ENCODE results near the gene ZSCAN18. TPM values are rescaled to one million over a fixed set of nuclear protein-coding genes. Genes with fewer than 3 reads are reported as not detected.

The ZSCAN18 gene
- total and polyA plus RNA-seq, 3 donors from 2014 or later = 95.1 to 169 (median 150) TPM

GRCh38 chr19:58108546-58108817, 10.5 kb upstream of the ZSCAN18 start:
- TF ChIP-seq POLR2A (IDR thresholded peaks at IDR 0.05) = no peak
- no peak for TF ChIP-seq CTCF (IDR thresholded peaks at IDR 0.05)
- DNase-seq = no peak
- no peaks in the 10 kb centered on the region for H3K27me3 ChIP-seq
- no peak overlapping the region for H3K4me3 ChIP-seq
- H3K9me3 ChIP-seq = no peaks in the 10 kb centered on the region
- no peaks in the 10 kb centered on the region for H3K36me3 ChIP-seq (ENCODE audit: low read depth, missing control alignments)
- intact Hi-C loops (cut with DNase I; ENCODE audit: low total_unique reads) = no loop called here
- no peak overlapping the region for H3K27ac ChIP-seq
- no peaks in the 10 kb centered on the region for H3K4me1 ChIP-seq
- WGBS, 2 donors = 90 to 97% methylated on average over 3 of the region's 3 CpGs

- intact Hi-C loops (cut with DNase I; ENCODE audit: low total_unique reads) = no loop called here
- H3K27ac ChIP-seq = no peak overlapping the region
- no peaks in the 10 kb centered on the region for H3K9me3 ChIP-seq
- no peak for TF ChIP-seq POLR2A (IDR thresholded peaks at IDR 0.05)
- no peak overlapping the region for H3K4me3 ChIP-seq
- no peaks in the 10 kb centered on the region for H3K36me3 ChIP-seq (ENCODE audit: low read depth, missing control alignments)
- no peaks in the 10 kb centered on the region for H3K27me3 ChIP-seq
- 86 to 89% methylated on average over 7 of the region's 7 CpGs for WGBS, 2 donors
- DNase-seq = no peak
- H3K4me1 ChIP-seq = no peaks in the 10 kb centered on the region
Measured at GRCh38 chr19:58107778-58108545, 9.9 kb upstream of the ZSCAN18 start.

GRCh38 chr19:58098682-58098998, 609 bp upstream of the ZSCAN18 start:
- DNase-seq = no peak
- intact Hi-C loops (cut with DNase I; ENCODE audit: low total_unique reads) = no loop called here
- Histone ChIP-seq H3K4me1 (peaks cover 13% of the 10 kb centered on the region), H3K27me3 (no peaks in the 10 kb centered on the region), H3K9me3 (no peaks in the 10 kb centered on the region), H3K4me3 (peak overlapping the region; percentile 82 to 93), H3K27ac (peak overlapping the region; percentile 80 to 81), H3K36me3 (ENCODE audit: low read depth, missing control alignments) (no peaks in the 10 kb centered on the region)
- TF ChIP-seq CTCF (IDR thresholded peaks at IDR 0.05) (no peak), POLR2A (IDR thresholded peaks at IDR 0.05) (no peak)
- 8 to 17% methylated on average over 2 of the region's 2 CpGs for WGBS, 2 donors

GRCh38 chr19:58097349-58097748, 682 bp downstream of the ZSCAN18 start:
- TF ChIP-seq POLR2A (IDR thresholded peaks at IDR 0.05) (no peak), CTCF (IDR thresholded peaks at IDR 0.05) (no peak)
- H3K4me3 ChIP-seq = peak overlapping the region; percentile 82 to 93
- H3K9me3 ChIP-seq = no peaks in the 10 kb centered on the region
- WGBS, 2 donors = 24 to 45% methylated on average over 8 of the region's 8 CpGs
- no peak for DNase-seq
- no peaks in the 10 kb centered on the region for H3K36me3 ChIP-seq (ENCODE audit: low read depth, missing control alignments)
- no peaks in the 10 kb centered on the region for H3K27me3 ChIP-seq
- intact Hi-C loops (cut with DNase I; ENCODE audit: low total_unique reads) = no loop called here
- H3K4me1 ChIP-seq = peaks cover 13% of the 10 kb centered on the region
- peak overlapping the region in 1 of 2 donors; percentile 81 for H3K27ac ChIP-seq

GRCh38 chr19:58096884-58097283, 1.1 kb downstream of the ZSCAN18 start:
- peaks cover 13% of the 10 kb centered on the region for H3K4me1 ChIP-seq
- no peaks in the 10 kb centered on the region for H3K27me3 ChIP-seq
- no peaks in the 10 kb centered on the region for H3K9me3 ChIP-seq
- no peak for DNase-seq
- H3K4me3 ChIP-seq = peak overlapping the region in 1 of 2 donors; percentile 93
- 66 to 72% methylated on average over 13 of the region's 13 CpGs for WGBS, 2 donors
- no peaks in the 10 kb centered on the region for H3K36me3 ChIP-seq (ENCODE audit: low read depth, missing control alignments)
- H3K27ac ChIP-seq = no peak overlapping the region
- TF ChIP-seq CTCF (IDR thresholded peaks at IDR 0.05) (no peak), POLR2A (IDR thresholded peaks at IDR 0.05) (no peak)
- intact Hi-C loops (cut with DNase I; ENCODE audit: low total_unique reads) = no loop called here
